OCI-LY3 (cell line): ENCODE data around the gene FAM216B.

Source experiments
- H2AFZ ChIP-seq: fragments of 200-600, 300-600 bp; shearing (Covaris generic); 2 replicates; pipeline ENCODE4 v1.6.0; 2014; ENCODE audit warnings: antibody characterized with exemption, low read depth, low read length
- H3K27ac ChIP-seq: fragments of 200-600, 300-600 bp; sonication (generic); 2 replicates; pipeline ENCODE4 v1.5.1; 2014; ENCODE audit warnings: mild to moderate bottlenecking, low read length, moderate library complexity, mixed read lengths
- H3K27me3 ChIP-seq: fragments of 200-600, 300-600 bp; sonication (generic); 2 replicates; pipeline ENCODE4 v1.6.1; 2014; ENCODE audit warnings: low read depth, low read length, mixed read lengths
- H3K36me3 ChIP-seq: fragments of 200-600, 300-600 bp; sonication (generic); replicated peaks from 2 replicates; pipeline ENCODE3; 2014; ENCODE audit warnings: low read depth, low read length, mixed read lengths
- H3K4me1 ChIP-seq: fragments of 300-600, 200-600 bp; sonication (generic); 2 replicates; pipeline ENCODE4 v1.6.1; 2014; ENCODE audit warnings: low read length, mixed read lengths
- H3K4me2 ChIP-seq: fragments of 200-600, 300-600 bp; sonication (generic); 2 replicates; pipeline ENCODE4 v1.6.1; 2014; ENCODE audit warnings: low read length, mixed read lengths
- H3K4me3 ChIP-seq: fragments of 300-600, 200-600 bp; sonication (generic); 2 replicates; pipeline ENCODE4 v1.5.1; 2014; ENCODE audit warnings: antibody characterized with exemption, mild to moderate bottlenecking, low read length, moderate library complexity
- H3K79me2 ChIP-seq: fragments of 300-600, 200-600 bp; shearing (Covaris generic); 2 replicates; pipeline ENCODE4 v1.6.1; 2014; ENCODE audit warnings: mild to moderate bottlenecking, low read length, mixed read lengths
- H3K9ac ChIP-seq: fragments of 300-600, 200-600 bp; shearing (Covaris generic); 2 replicates; pipeline ENCODE4 v1.6.0; 2014; ENCODE audit warnings: mild to moderate bottlenecking, low read length, moderate library complexity
- H3K9me3 ChIP-seq: fragments of 200-600, 300-600 bp; shearing (Covaris generic); 2 replicates; pipeline ENCODE4 v1.6.1; 2014; ENCODE audit warnings: low read length, mixed read lengths; ENCODE audit not compliant: insufficient read depth
- H4K20me1 ChIP-seq: fragments of 200-600, 300-600 bp; sonication (generic); 2 replicates; pipeline ENCODE4 v1.6.1; 2016; ENCODE audit warnings: low read length, mixed read lengths; ENCODE audit not compliant: insufficient read depth
- CTCF ChIP-seq: fragments of 200-600, 300-600 bp; sonication (generic); IDR thresholded peaks from 2 replicates; pipeline ENCODE4 v1.5.1; 2014; ENCODE audit warnings: antibody characterized with exemption, low read length, low read depth
- EZH2phosphoT487 ChIP-seq: fragments of 200-600 bp; shearing (Covaris generic); IDR thresholded peaks from 2 replicates; pipeline ENCODE4 v1.6.1; 2018; ENCODE audit warnings: antibody characterized with exemption, mixed run types, low read depth

FAM216B gene

GRCh38 chr13:42741914-42742313, 39.5 kb upstream of the FAM216B start:
- Histone ChIP-seq H3K4me2 (no peak overlapping the region), H3K9ac (no peak overlapping the region), H3K9me3 (no peaks in the 10 kb centered on the region), H3K4me3 (no peak overlapping the region), H3K27ac (no peak overlapping the region), H4K20me1 (no peaks in the 10 kb centered on the region), H3K36me3 (no peaks in the 10 kb centered on the region), H3K27me3 (no peaks in the 10 kb centered on the region), H2AFZ (no peak overlapping the region), H3K79me2 (no peaks in the 10 kb centered on the region), H3K4me1 (peaks cover 9% of the 10 kb centered on the region; the same call in 1 of the 2 replicates)
- TF ChIP-seq CTCF (no peak), EZH2phosphoT487 (no peak)

GRCh38 chr13:42745655-42746054, 35.7 kb upstream of the FAM216B start:
- Histone ChIP-seq H3K36me3 (no peaks in the 10 kb centered on the region), H3K9ac (no peak overlapping the region), H2AFZ (no peak overlapping the region), H3K79me2 (no peaks in the 10 kb centered on the region), H3K4me1 (peaks cover 7% of the 10 kb centered on the region; the same call in 1 of the 2 replicates), H3K27ac (no peak overlapping the region), H4K20me1 (no peaks in the 10 kb centered on the region), H3K27me3 (peaks cover 19% of the 10 kb centered on the region), H3K4me2 (no peak overlapping the region), H3K9me3 (no peaks in the 10 kb centered on the region), H3K4me3 (no peak overlapping the region)
- TF ChIP-seq CTCF (no peak), EZH2phosphoT487 (no peak)

GRCh38 chr13:42746866-42747265, 34.5 kb upstream of the FAM216B start:
- Histone ChIP-seq H3K9ac (no peak overlapping the region), H2AFZ (no peak overlapping the region), H3K4me2 (no peak overlapping the region), H4K20me1 (no peaks in the 10 kb centered on the region), H3K4me3 (no peak overlapping the region), H3K79me2 (no peaks in the 10 kb centered on the region), H3K9me3 (no peaks in the 10 kb centered on the region), H3K27ac (no peak overlapping the region), H3K27me3 (peaks cover 25% of the 10 kb centered on the region), H3K36me3 (no peaks in the 10 kb centered on the region), H3K4me1 (peaks cover 15% of the 10 kb centered on the region)
- TF ChIP-seq EZH2phosphoT487: no peak
- no peak for TF ChIP-seq CTCF

- Histone ChIP-seq H3K27me3 (peaks cover 25% of the 10 kb centered on the region), H4K20me1 (no peaks in the 10 kb centered on the region), H3K4me1 (peaks cover 15% of the 10 kb centered on the region), H3K9me3 (no peaks in the 10 kb centered on the region), H3K4me3 (no peak overlapping the region), H2AFZ (no peak overlapping the region), H3K79me2 (no peaks in the 10 kb centered on the region), H3K9ac (no peak overlapping the region), H3K36me3 (no peaks in the 10 kb centered on the region), H3K4me2 (no peak overlapping the region), H3K27ac (no peak overlapping the region)
- no peak for TF ChIP-seq CTCF
- no peak for TF ChIP-seq EZH2phosphoT487
These were observed 33.9 kb upstream of the FAM216B start for GRCh38 chr13:42747399-42747873.
